Sigmoid colon (tissue), 7 donors: Measurements from ENCODE around the gene USH1G. TPM values are rescaled to one million over a fixed set of nuclear protein-coding genes. Genes with fewer than 3 reads are reported as not detected.

Experiments
- DNase-seq: peaks from one replicate; pipeline ENCODE4 v3.0.0-alpha.2; 2019
- H3K27ac ChIP-seq, 4 donors: fragments of 200-600 bp; sonication (generic); one replicate each; pipeline ENCODE4 v1.5.1; 2016 to 2019; ENCODE audit warnings: mild to moderate bottlenecking in 1 of 4
- H3K27me3 ChIP-seq, 3 donors: fragments of 200-600 bp; sonication (generic); one replicate each; pipeline ENCODE4 v1.5.1; 2019; ENCODE audit warnings: mild to moderate bottlenecking in 1 of 3
- H3K36me3 ChIP-seq, 4 donors: fragments of 200-600 bp; sonication (generic); one replicate each; pipeline ENCODE4 v1.5.1; 2016 to 2019
- H3K4me1 ChIP-seq, 4 donors: fragments of 200-600 bp; sonication (generic); one replicate each; pipeline ENCODE4 v1.5.1; 2017 to 2019
- H3K4me3 ChIP-seq, 4 donors: fragments of 200-600 bp; sonication (generic); one replicate each; pipeline ENCODE4 v1.5.1; 2017 to 2019; ENCODE audit warnings: mild to moderate bottlenecking in 2 of 4, moderate library complexity in 1 of 4
- H3K9me3 ChIP-seq, 4 donors: fragments of 200-600 bp in 3 of 4; sonication (generic) in 3 of 4; one replicate each; pipeline versions ENCODE4 v1.5.1 to v1.6.1; 2013 to 2019
- CTCF ChIP-seq, 4 experiments: fragments of 450-650 bp in 3 of 4; fragments of 200-600 bp in 1 of 4; IDR thresholded peaks; one replicate each; pipeline ENCODE4 v1.5.1; 2016 to 2019; ENCODE audit warnings: antibody characterized with exemption in 4 of 4, mild to moderate bottlenecking in 3 of 4, moderate library complexity in 2 of 4
- EP300 ChIP-seq, 4 donors: sonication (generic); formaldehyde crosslinking; IDR thresholded peaks; one replicate each; pipeline ENCODE4 v1.6.1; 2017; ENCODE audit warnings: antibody characterized with exemption in 4 of 4
- POLR2A ChIP-seq, 2 donors: fragments of 450-650 bp; IDR thresholded peaks; one replicate each; pipeline ENCODE4 v1.6.1; 2016; ENCODE audit warnings: antibody characterized with exemption in 2 of 2, mild to moderate bottlenecking in 2 of 2, moderate library complexity in 2 of 2
- POLR2AphosphoS5 ChIP-seq, 4 donors: sonication (generic); formaldehyde crosslinking; IDR thresholded peaks; one replicate each; pipeline ENCODE4 v1.6.1; 2017; ENCODE audit warnings: antibody characterized with exemption in 4 of 4
- WGBS, 2 donors: extraction: QIAGEN DNeasy Blood & Tissue Kit; methylation state at CpG; one replicate each; pipeline ENCODE4 v1.1.7; 2013; 5-methylcytosine and 5-hydroxymethylcytosine counted together
- intact Hi-C: fragments of 100-400 bp; cut with DNase I; formaldehyde crosslinking; loops from one replicate; pipeline ENCODE4 v1.15.1; 2023
- polyA plus RNA-seq, 3 donors: library from polyadenylated mRNA; stranded (reverse); fragments of 200-250 nt; gene quantifications; one replicate each; pipeline ENCODE4 v1.2.3, GENCODE V29; 2013
- total RNA-seq, 4 donors: library from RNA; depleted of rRNA; stranded (reverse); fragments of >200 nt; gene quantifications; one replicate each; pipeline ENCODE4 v1.1.0, GENCODE V29; 2016
- donor health status: healthy with polysubstance abuse.
- donor health status: Bipolar disorder and iron deficiency.
- donor health status: healthy.

The USH1G gene
- total and polyA plus RNA-seq, 7 donors, result 0.09 TPM; not detected in 6

GRCh38 chr17:74921026-74921681 lies 1.9 kb downstream of the USH1G start:
- H3K4me1 ChIP-seq, result peaks cover 0 to 26% (median 22%) of the 10 kb centered on the region in 4 donors
- TF ChIP-seq POLR2AphosphoS5 (IDR thresholded peaks at IDR 0.05) (no peak), CTCF (IDR thresholded peaks at IDR 0.05) (no peak), POLR2A (IDR thresholded peaks at IDR 0.05) (no peak), EP300 (IDR thresholded peaks at IDR 0.05) (no peak)
- WGBS, 2 donors, result 49 to 70% methylated on average over 19 of the region's 19 CpGs
- no peaks in the 10 kb centered on the region for H3K36me3 ChIP-seq
- no peak for DNase-seq
- peaks cover 36 to 81% (median 69%) of the 10 kb centered on the region in 3 donors for H3K27me3 ChIP-seq
- intact Hi-C loops, result no loop called here
- H3K9me3 ChIP-seq, result no peaks in the 10 kb centered on the region
- no peak overlapping the region for H3K27ac ChIP-seq
- H3K4me3 ChIP-seq, result no peak overlapping the region

GRCh38 chr17:74920642-74921025 lies 2.4 kb downstream of the USH1G start:
- DNase-seq, result no peak
- H3K9me3 ChIP-seq, result no peaks in the 10 kb centered on the region
- H3K4me1 ChIP-seq, result peaks cover 0 to 26% (median 22%) of the 10 kb centered on the region in 4 donors
- H3K27me3 ChIP-seq, result peaks cover 36 to 76% (median 69%) of the 10 kb centered on the region in 3 donors
- intact Hi-C loops, result no loop called here
- H3K4me3 ChIP-seq, result no peak overlapping the region
- WGBS, 2 donors, result 46 to 68% methylated on average over 6 of the region's 6 CpGs
- TF ChIP-seq POLR2AphosphoS5 (IDR thresholded peaks at IDR 0.05), result no peak
- TF ChIP-seq CTCF (IDR thresholded peaks at IDR 0.05), result no peak
- no peak for TF ChIP-seq POLR2A (IDR thresholded peaks at IDR 0.05)
- TF ChIP-seq EP300 (IDR thresholded peaks at IDR 0.05), result no peak
- no peaks in the 10 kb centered on the region for H3K36me3 ChIP-seq
- H3K27ac ChIP-seq, result no peak overlapping the region

- 82 to 87% methylated on average over 27 of the region's 27 CpGs for WGBS, 2 donors
- no peaks in the 10 kb centered on the region for H3K36me3 ChIP-seq
- no peaks in the 10 kb centered on the region for H3K9me3 ChIP-seq
- H3K27ac ChIP-seq, result no peak overlapping the region
- intact Hi-C loops, result no loop called here
- DNase-seq, result no peak
- peaks cover 0 to 26% (median 22%) of the 10 kb centered on the region in 4 donors for H3K4me1 ChIP-seq
- TF ChIP-seq CTCF (IDR thresholded peaks at IDR 0.05), result no peak
- TF ChIP-seq POLR2A (IDR thresholded peaks at IDR 0.05), result no peak
- no peak for TF ChIP-seq POLR2AphosphoS5 (IDR thresholded peaks at IDR 0.05)
- TF ChIP-seq EP300 (IDR thresholded peaks at IDR 0.05), result no peak
- no peak overlapping the region for H3K4me3 ChIP-seq
- H3K27me3 ChIP-seq, result peaks cover 35 to 73% (median 68%) of the 10 kb centered on the region in 3 donors
Observed at GRCh38 chr17:74920306-74920620, 2.8 kb downstream of the USH1G start.

DNA sequence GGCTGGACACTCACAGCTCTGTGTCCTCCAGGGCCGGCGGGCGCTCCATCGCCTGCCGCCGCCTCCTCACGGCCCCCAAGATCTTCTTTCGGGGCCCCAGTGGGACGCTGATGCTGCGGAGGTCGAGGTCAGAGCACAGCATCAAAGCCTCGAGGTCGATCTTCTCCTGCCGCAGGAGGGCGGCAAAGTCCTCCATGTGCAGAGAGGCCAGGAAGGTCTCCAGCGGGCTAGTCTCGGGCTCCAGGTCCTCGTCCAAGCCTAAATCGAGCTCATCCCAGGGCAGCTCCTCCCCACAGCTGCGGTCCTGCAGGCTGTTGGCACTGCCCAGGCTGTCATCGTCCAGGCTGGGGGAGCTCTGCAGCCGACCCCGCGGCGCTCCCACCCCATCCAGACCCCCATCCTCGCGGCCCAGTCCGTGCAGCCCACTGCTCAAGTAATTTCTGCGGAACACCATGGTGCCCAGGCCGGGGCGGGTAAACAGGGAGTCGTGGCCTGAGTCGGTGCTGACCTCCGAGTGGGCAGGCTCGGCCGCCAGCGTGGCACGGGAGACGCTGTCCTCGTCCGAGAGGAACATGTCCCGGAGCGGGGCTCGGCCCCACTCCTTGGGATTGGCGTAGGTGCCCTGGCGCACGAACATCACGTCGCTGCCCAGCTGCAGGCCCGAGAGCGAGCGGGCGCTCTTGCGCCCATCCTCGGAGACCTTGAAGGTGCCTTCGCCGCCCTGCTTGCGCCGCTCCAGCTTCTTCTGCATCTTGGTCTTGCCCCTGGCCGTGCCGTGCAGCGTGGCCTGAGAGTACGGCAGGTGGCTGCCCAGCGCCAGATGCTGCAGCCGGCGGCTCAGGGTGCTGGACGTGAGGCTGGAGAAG lies 3.4 kb downstream of the USH1G start:
- peaks cover 0 to 24% (median 21%) of the 10 kb centered on the region in 4 donors for H3K4me1 ChIP-seq
- peaks cover 29 to 68% (median 62%) of the 10 kb centered on the region in 3 donors for H3K27me3 ChIP-seq
- H3K4me3 ChIP-seq, result no peak overlapping the region
- intact Hi-C loops, result no loop called here
- TF ChIP-seq POLR2A (IDR thresholded peaks at IDR 0.05), result no peak
- TF ChIP-seq CTCF (IDR thresholded peaks at IDR 0.05), result no peak
- TF ChIP-seq POLR2AphosphoS5 (IDR thresholded peaks at IDR 0.05), result no peak
- TF ChIP-seq EP300 (IDR thresholded peaks at IDR 0.05), result no peak
- 71 to 75% methylated on average over 67 of the region's 67 CpGs for WGBS, 2 donors
- no peaks in the 10 kb centered on the region for H3K36me3 ChIP-seq
- H3K9me3 ChIP-seq, result no peaks in the 10 kb centered on the region
- H3K27ac ChIP-seq, result no peak overlapping the region
- DNase-seq, result no peak
